ENCODE results near the gene MDK. TPM values are rescaled to one million over a fixed set of nuclear protein-coding genes. Genes with fewer than 3 reads are reported as not detected.

Gene MDK
- total RNA-seq, 1 donor from 2014 or later, result 92.7 TPM

DNA sequence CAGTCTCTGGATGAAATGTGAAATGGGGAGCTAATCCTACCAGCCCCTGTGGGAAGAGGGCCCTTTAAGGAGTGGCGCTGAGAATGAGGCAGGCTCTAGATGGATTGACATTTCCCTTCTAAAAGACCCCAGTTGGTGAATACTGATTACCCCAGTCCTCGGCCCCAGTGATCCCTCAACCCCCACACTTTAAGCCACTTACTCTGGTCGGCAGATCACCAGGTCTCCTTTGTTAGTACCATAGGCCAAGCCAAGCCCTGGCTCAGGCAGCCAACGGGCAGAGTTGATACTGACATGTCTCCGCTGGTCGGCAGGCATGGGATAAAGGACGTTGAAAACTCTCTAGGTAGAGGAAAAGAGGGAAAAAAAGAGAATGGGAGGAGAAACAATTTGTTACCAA is 36.2 kb downstream of the MDK start:
- intact Hi-C loops (cut with DNase I), result no loop called here
- DNase-seq (ENCODE audit: low spot score) (no peak), ATAC-seq (no peak)

DNA sequence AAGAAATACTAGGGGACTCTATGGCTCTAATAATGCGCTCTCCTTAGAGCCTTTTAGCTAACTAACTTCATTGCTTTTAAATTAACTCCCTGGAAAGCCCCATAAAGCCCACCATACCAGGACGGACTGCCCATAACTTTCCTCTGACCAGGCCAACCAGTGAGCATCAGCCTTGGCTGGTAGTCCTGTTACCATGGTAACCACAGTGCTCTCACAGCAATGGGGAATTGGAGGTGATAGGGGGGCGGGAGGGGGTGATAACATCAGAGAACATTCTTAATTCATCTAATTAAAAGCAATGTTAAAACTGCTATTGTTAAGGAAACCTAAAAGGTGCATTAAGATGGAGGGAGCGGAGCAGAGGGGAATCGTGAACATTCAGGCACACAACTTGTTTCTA is 37.3 kb downstream of the MDK start:
- ATAC-seq (no peak), DNase-seq (ENCODE audit: low spot score) (no peak)
- intact Hi-C loops (cut with DNase I), result no loop called here

DNA sequence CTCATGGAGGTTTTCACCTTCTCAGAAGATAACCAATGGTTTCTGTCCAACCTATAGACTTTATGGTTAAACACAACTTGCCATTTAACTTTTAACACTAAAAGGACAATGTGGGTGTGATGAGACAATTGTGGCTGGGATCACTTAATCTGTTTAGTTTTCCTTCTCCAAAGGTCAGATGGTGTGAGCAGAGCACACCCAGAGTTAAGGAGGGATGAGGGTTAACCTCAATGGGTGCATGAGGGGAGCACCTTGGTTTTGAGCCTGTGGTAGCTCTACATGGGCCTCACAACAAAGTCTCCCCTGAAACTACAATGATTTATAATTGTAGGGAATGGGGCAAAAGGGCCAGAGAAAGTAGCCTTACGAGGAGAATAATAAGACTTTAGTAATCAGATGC is 39.0 kb downstream of the MDK start:
- intact Hi-C loops (cut with DNase I), result loop anchor here (2.0 kb wide), 1 partner anchor 52 kb away; no protein-coding TSS in a partner anchor
- ATAC-seq (no peak), DNase-seq (ENCODE audit: low spot score) (no peak)

DNA sequence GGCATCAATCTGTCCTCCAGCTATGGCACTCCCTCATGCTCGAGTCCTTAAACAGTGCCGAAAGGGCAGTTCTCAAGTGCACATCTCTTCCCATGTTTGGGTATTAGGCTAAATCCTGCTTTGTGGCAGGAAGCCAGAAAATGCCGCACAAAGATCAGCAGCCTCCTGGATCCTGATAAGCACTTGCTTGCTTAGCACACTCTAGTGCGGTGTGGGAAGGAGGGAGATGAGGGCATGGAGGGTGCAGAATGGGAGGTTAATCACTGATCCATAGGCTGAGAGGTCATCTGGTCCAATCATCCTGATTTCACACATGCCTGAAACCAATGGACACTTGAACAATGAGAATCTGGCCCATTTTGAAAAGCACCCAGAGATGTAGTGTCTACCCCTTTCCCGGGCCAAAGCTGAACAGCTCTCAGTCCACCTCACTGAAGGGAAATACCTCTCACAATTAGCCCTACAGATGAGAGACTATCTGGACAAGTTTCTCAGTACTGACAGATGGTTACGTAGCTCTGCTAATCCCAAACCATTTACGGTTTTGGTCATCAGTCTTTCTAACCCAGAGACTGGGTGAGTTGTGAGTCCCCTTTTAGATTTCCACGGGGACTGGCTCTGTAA is 39.9 kb downstream of the MDK start:
- DNase-seq (ENCODE audit: low spot score), result no peak
- no peak for ATAC-seq
- intact Hi-C loops (cut with DNase I), result loop anchor here (2.0 kb wide), 1 partner anchor 51 kb away; no protein-coding TSS in a partner anchor

DNA sequence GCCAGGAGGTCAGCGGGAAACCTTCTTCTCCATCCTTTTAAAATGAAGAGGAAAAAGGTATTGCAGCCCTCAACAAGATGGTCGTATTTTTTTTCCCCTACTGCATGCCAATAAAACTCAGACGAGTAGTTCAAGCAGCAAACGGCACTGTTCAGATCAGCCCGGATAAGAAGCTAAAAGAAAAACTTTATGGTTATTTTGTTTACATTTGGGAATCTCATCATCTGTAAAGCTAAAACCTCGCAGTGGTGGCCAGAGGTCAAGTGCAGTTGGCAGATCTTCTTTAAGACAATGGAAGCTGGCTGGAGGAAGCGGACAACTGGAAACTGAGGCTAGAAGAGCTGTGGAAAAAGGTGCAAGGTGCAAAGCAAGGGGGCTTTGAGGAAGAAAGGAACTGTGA is 41.1 kb downstream of the MDK start:
- intact Hi-C loops (cut with DNase I), result no loop called here
- no peak for ATAC-seq
- DNase-seq (ENCODE audit: low spot score), result no peak

DNA sequence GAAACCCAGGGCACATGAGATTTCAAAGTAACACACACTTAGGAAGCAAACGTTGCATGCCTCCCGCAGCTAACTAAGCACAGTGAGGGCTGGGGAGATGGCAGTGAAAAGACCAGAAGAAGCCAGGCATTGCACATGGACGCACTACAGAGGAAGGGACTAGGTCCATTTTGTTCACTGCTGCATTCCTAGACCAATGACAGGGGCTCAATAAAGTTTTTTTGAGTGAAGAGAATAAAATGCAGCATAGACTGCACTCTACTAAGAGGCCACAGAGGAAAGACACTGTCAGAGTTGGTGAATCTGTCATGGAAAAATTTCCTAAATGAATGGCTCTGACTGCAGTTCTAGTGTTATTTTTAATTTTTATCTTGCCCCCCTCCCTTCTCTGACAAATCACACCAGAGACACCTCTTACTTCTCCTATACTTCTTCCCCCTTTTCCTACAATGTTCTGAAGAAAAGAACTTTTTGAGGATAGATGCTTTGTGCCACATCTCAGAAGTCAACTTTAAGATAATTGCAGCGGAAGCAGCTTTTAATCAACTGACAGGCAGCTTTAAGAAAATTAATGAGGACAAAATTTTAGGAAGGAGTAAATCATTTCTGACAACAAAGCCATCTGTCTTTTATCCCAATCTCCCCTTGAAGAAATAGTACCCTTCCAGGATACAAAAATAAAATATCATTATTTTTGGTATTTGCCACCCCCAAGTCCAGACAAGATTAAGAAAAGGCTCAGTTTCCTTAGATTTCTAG is 44.9 kb downstream of the MDK start:
- intact Hi-C loops (cut with DNase I), result no loop called here

DNA sequence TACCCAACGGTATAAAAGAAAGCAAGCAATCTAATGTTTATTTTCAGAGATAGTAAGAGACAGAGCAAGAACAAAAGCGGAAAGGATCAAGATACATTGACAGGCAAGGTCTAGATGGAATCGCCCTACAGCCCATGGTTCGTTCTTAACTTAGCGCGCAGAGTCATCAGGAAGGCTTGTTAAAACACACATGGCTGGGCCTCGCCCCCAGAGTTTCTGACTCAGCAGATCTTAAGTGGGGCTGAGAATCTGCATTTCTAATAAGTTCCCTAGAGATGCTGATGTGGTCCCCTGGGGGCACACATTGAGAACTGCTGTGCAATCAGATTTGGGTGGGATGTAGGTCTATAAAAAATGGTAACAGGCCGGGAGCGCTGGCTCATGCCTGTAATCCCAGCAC is 45.9 kb downstream of the MDK start:
- no peak for DNase-seq (ENCODE audit: low spot score)
- ATAC-seq, result no peak
- intact Hi-C loops (cut with DNase I), result no loop called here

More for the DNA sequence above, 44.9 kb downstream of the MDK start:
- ATAC-seq, result no peak
- no peak for DNase-seq (ENCODE audit: low spot score)

DNA sequence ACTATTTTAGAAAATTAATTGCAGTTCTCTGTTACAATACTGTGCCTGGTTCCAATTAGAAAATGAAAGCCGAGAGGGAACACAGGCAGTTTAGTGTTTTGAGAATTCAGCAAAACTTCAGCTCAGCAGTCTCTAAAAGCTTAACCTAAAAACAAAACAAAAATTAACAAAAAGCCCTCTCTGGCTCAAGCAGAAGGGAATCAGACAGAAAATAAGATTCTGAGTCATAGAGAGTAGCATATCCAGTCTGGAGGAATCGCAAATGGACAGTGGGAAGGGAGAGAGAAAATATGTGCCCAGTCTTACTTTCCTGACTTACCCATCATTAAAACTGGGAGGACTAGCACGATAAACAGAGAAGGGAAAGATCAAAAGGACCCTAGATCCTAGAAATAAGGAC is 48.2 kb downstream of the MDK start:
- no peak for ATAC-seq
- intact Hi-C loops (cut with DNase I), result no loop called here
- no peak for DNase-seq (ENCODE audit: low spot score)

DNA sequence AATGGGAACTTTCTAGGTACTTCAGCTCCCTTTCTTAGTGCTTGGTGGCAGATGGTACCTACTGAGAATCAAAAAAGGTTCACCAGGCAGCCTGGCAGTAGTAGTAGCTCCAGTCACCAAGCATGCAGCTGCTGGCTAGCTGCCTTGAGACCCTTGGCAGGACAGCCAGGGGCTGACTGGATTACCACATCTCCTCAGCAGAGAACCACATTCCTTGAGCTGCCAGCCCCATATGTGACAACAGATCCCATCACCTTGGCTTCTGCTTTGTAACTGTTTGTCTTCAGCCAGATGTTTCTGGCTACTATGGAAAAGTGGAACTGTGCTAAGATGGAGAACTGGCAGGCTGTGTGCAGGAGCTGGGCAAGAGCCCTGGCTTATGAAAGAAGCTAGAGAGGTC is 49.7 kb downstream of the MDK start:
- no peak for DNase-seq (ENCODE audit: low spot score)
- intact Hi-C loops (cut with DNase I), result no loop called here
- ATAC-seq, result no peak

Small RNAs within 50 kb of the gene (microRNA-seq; reads per million reads assigned to microRNA genes)
- not detected for gene MIR4688

Other genes starting within 250 kb of the MDK start
- 20.8 TPM for gene CREB3L1, start 104.0 kb upstream of the MDK start, total RNA-seq
- 45.5 TPM for gene DGKZ, start 34.2 kb upstream of the MDK start, total RNA-seq
- gene CHRM4, start 10.1 kb downstream of the MDK start, total RNA-seq, result not detected
- gene AMBRA1, start 212.4 kb downstream of the MDK start, total RNA-seq, result 33.7 TPM
- gene HARBI1, start 235.6 kb downstream of the MDK start, total RNA-seq, result 4.3 TPM
- gene ATG13, start 235.9 kb downstream of the MDK start, total RNA-seq, result 55.1 TPM

All from sciatic nerve (tissue), 2 donors.